GM21423 (cell line): ENCODE data around the gene RBM6.
"Not testable (repeated sequence)": the region's sequence is repeated elsewhere in the genome, so short reads cannot be mapped to it uniquely, and the experiment has no call there.

Source experiments
- ATAC-seq: cut with Tn5 transposase; IDR thresholded peaks from one replicate; pipeline ENCODE4 v1.9.1; 2021; ENCODE audit warnings: mild to moderate bottlenecking, moderate library complexity; ENCODE audit not compliant: unreplicated experiment

RBM6 gene

GRCh38 chr3:49976942-49977341, 37.0 kb downstream of the RBM6 start:
- ATAC-seq, result no peak

GRCh38 chr3:49984394-49984793, 44.4 kb downstream of the RBM6 start:
- ATAC-seq, result no peak

GRCh38 chr3:49992326-49992725, 52.4 kb downstream of the RBM6 start:
- ATAC-seq, result no peak

- no peak for ATAC-seq
Measured at GRCh38 chr3:49994476-49994875, 54.5 kb downstream of the RBM6 start.

GRCh38 chr3:49996016-49996415, 56.1 kb downstream of the RBM6 start:
- no peak for ATAC-seq

GRCh38 chr3:49997862-49998261, 57.9 kb downstream of the RBM6 start:
- no peak for ATAC-seq

- ATAC-seq, result no peak
Measured at GRCh38 chr3:49998326-49998725, 58.4 kb downstream of the RBM6 start.

GRCh38 chr3:50001511-50001910, 61.6 kb downstream of the RBM6 start:
- ATAC-seq, result no peak

GRCh38 chr3:50003216-50003615, 63.3 kb downstream of the RBM6 start:
- no peak for ATAC-seq

- no peak for ATAC-seq
Measured at GRCh38 chr3:50003824-50004223, 63.9 kb downstream of the RBM6 start.

- ATAC-seq, result no peak
Measured at GRCh38 chr3:50008931-50009330, 69.0 kb downstream of the RBM6 start.

- no peak for ATAC-seq
Measured at GRCh38 chr3:50010959-50011358, 71.0 kb downstream of the RBM6 start.

GRCh38 chr3:50015918-50016317, 76.0 kb downstream of the RBM6 start:
- ATAC-seq, result no peak

GRCh38 chr3:50028346-50028745, 88.4 kb downstream of the RBM6 start:
- ATAC-seq, result no peak

- ATAC-seq, result not testable (repeated sequence)
Measured at GRCh38 chr3:50031201-50031600, 91.3 kb downstream of the RBM6 start.

GRCh38 chr3:50044976-50045375, 105.0 kb downstream of the RBM6 start:
- no peak for ATAC-seq

GRCh38 chr3:50047426-50047825, 107.5 kb downstream of the RBM6 start:
- ATAC-seq, result no peak

- ATAC-seq, result no peak
Measured at GRCh38 chr3:50050361-50050760, 110.4 kb downstream of the RBM6 start.

- no peak for ATAC-seq
Measured at GRCh38 chr3:50057756-50058155, 117.8 kb downstream of the RBM6 start.

GRCh38 chr3:50068134-50068533, 128.2 kb downstream of the RBM6 start:
- ATAC-seq, result no peak

- ATAC-seq, result no peak
Measured at GRCh38 chr3:50078091-50078490, 138.1 kb downstream of the RBM6 start.

- no peak for ATAC-seq
Measured at GRCh38 chr3:50078622-50079021, 138.7 kb downstream of the RBM6 start.

GRCh38 chr3:50084951-50085350, 145.0 kb downstream of the RBM6 start:
- ATAC-seq, result not testable (repeated sequence)
